Aorta (tissue), 5 donors: ENCODE results near the gene EIPR1. TPM values are rescaled to one million over a fixed set of nuclear protein-coding genes. Genes with fewer than 3 reads are reported as not detected.

Experiments
- ATAC-seq: fragments of 200-7000 bp; cut with Tn5 transposase; one replicate; pipeline ENCODE4 v1.9.1; 2022; ENCODE audit warnings: moderate library complexity; ENCODE audit not compliant: low FRiP score
- DNase-seq, 2 donors: peaks; one replicate each; pipeline ENCODE4 v3.0.0-alpha.2; 2020
- H3K27ac ChIP-seq, 2 donors: one replicate each; pipeline ENCODE4 v1.5.1; 2013; ENCODE audit warnings: low read length in 2 of 2, mild to moderate bottlenecking in 2 of 2, moderate library complexity in 2 of 2, control low read depth in 1 of 2, inconsistent platforms in 1 of 2, low read depth in 1 of 2
- H3K27me3 ChIP-seq, 2 donors: one replicate each; pipeline ENCODE4 v1.6.1; 2013; ENCODE audit warnings: control low read depth in 1 of 2, low read length in 1 of 2, mild to moderate bottlenecking in 1 of 2, moderate library complexity in 1 of 2; ENCODE audit not compliant: insufficient read depth in 2 of 2, control insufficient read depth in 1 of 2
- H3K36me3 ChIP-seq, 2 donors: one replicate each; pipeline ENCODE4 v1.6.1; 2013; ENCODE audit warnings: control low read depth in 1 of 2, low read length in 1 of 2, mild to moderate bottlenecking in 1 of 2; ENCODE audit not compliant: insufficient read depth in 2 of 2, control insufficient read depth in 1 of 2
- H3K4me1 ChIP-seq, 2 donors: one replicate each; pipeline ENCODE4 v1.6.1; 2013; ENCODE audit warnings: low read length in 2 of 2, control low read depth in 1 of 2, mild to moderate bottlenecking in 1 of 2, moderate library complexity in 1 of 2; ENCODE audit not compliant: insufficient read depth in 2 of 2, control insufficient read depth in 1 of 2
- H3K4me3 ChIP-seq, 2 donors: one replicate each; pipeline ENCODE4 v1.5.1; 2013; ENCODE audit warnings: low read length in 2 of 2, control low read depth in 1 of 2, mild to moderate bottlenecking in 1 of 2
- H3K9me3 ChIP-seq: one replicate; pipeline ENCODE4 v1.6.1; 2013; ENCODE audit warnings: mild to moderate bottlenecking, low read length; ENCODE audit not compliant: control insufficient read depth
- WGBS, 2 donors: extraction: QIAGEN DNeasy Blood & Tissue Kit; methylation state at CpG; one replicate each; pipeline ENCODE4 v1.1.7; 2013; 5-methylcytosine and 5-hydroxymethylcytosine counted together
- intact Hi-C, 2 donors: fragments of 100-400 bp; cut with DNase I; formaldehyde crosslinking; loops; one replicate each; pipeline versions ENCODE4 v1.14.2 to v1.15.0; 2022
- polyA plus RNA-seq, 2 donors: library from polyadenylated mRNA; stranded (reverse); fragments of 200-250 nt; gene quantifications; one replicate each; pipeline ENCODE4 v1.2.3, GENCODE V29; 2013
- total RNA-seq, 2 donors: library from RNA; stranded (reverse); fragmentation: NEBNext Ultra II Directional; extraction: Animal tissue kit (Norgen Biotek cat#: 25700); gene quantifications; one replicate each; pipeline ENCODE4 v1.2.1, GENCODE V29; 2021
- donor health status: healthy with polysubstance abuse.
- donor health status: Bipolar disorder and iron deficiency.
- donor health status: DM: no; HTN: no; CAD: no.
- donor health status: DM: no; HTN: no; CAD: no.
- donor health status: DM: yes; HTN: yes; CAD: no.

EIPR1 gene
- total and polyA plus RNA-seq, 4 donors, result 9.7 to 13.7 (median 10.0) TPM

DNA sequence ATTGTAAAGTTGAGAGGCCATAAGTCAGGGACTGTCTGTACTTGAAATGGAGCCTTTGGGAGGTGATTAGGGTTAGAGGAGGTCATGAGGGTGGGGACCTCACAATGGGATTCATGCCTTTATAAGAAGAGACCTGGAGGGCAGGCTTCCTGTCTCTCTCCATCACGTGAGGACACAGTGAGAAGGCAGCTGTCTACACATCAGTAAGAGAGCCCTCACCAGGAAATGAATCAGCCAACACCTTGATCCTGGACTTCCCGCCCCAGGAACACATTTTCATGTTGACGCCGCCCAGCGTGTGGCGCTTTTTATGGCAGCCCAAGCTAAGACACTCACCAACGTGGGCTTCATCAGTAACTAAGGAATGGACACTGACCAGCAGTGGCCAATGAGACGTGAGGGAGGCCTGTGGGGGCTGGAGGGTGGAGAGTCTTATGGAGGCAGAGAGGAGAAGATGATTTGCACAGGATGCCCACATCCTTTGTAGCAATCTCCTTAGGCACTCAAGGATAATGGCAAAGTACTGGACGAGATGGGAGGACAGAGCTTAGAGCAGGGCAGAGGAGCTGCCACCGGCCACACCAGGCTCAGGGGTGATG lies 162.7 kb downstream of the EIPR1 start:
- WGBS, 2 donors, result 79 to 80% methylated on average over 10 of the region's 10 CpGs
- intact Hi-C loops, result no loop called here
- H3K27me3 ChIP-seq, result no peaks in the 10 kb centered on the region
- ATAC-seq, result no peak
- peaks cover 0 to 4% of the 10 kb centered on the region in 2 donors for H3K36me3 ChIP-seq
- no peak for DNase-seq
- H3K4me3 ChIP-seq, result no peak overlapping the region
- no peaks in the 10 kb centered on the region for H3K9me3 ChIP-seq
- no peak overlapping the region for H3K27ac ChIP-seq
- H3K4me1 ChIP-seq, result no peaks in the 10 kb centered on the region

DNA sequence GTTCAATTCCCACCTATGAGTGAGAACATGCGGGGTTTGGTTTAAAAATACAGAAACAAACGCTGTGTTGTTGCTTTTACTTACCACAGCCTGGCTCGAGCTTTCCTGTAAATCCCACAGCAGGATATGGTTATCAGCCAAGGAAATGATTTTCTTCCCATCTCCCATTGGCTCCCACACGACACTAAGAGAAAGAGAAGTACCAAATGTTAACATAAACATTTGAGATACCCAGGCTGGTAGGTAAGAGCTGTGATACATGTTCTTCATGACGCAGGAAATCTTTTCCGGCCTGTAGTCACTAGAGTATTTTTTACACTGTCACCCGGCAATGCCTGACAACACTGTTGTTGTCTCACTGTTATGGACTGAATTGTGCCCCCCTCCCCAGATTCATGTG lies 163.6 kb downstream of the EIPR1 start:
- H3K36me3 ChIP-seq, result peaks cover 0 to 4% of the 10 kb centered on the region in 2 donors
- H3K4me1 ChIP-seq, result no peaks in the 10 kb centered on the region
- H3K4me3 ChIP-seq, result no peak overlapping the region
- H3K9me3 ChIP-seq, result no peaks in the 10 kb centered on the region
- 90% methylated on average over 7 of the region's 7 CpGs for WGBS, 2 donors
- H3K27me3 ChIP-seq, result no peaks in the 10 kb centered on the region
- H3K27ac ChIP-seq, result no peak overlapping the region
- intact Hi-C loops, result no loop called here
- ATAC-seq, result no peak
- no peak for DNase-seq

DNA sequence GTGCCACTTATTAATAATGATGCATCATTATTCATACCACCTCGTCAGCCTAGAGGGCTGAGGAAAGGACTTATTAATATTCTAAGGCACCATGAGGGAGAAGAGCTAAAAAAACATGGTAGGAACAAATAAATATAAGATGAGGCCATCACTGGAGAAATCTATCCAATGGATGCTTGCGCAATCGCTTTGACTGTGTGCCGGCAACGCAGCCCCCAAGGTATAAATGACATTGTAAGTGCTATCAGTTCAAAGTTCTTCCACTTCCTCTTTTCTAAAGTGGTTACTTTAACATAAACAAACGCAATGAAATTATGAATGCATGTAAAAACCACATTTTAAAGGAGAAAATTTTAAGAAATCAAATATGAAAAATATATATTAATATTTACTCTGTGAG lies 164.6 kb downstream of the EIPR1 start:
- 95 to 97% methylated on average over 6 of the region's 6 CpGs for WGBS, 2 donors
- no peak overlapping the region for H3K27ac ChIP-seq
- H3K4me1 ChIP-seq, result no peaks in the 10 kb centered on the region
- intact Hi-C loops, result no loop called here
- H3K36me3 ChIP-seq, result peaks cover 0 to 8% of the 10 kb centered on the region in 2 donors
- H3K27me3 ChIP-seq, result no peaks in the 10 kb centered on the region
- DNase-seq (no peak), ATAC-seq (no peak)
- H3K4me3 ChIP-seq, result no peak overlapping the region
- H3K9me3 ChIP-seq, result no peaks in the 10 kb centered on the region

DNA sequence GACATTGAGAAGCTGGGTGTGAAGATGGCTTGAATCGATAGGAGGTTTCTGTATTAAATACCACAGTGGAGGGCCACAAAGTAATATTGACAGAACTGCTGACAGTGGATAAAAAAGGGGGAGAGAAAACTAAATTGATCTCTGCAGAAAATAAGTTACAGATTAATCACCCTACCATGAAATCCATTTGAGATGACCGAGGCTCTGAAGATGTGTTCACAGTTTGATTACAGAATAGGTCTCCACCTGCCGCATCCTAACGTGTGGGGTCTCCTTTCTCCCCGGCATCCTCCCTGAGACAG lies 165.6 kb downstream of the EIPR1 start:
- H3K27me3 ChIP-seq, result no peaks in the 10 kb centered on the region
- no peak overlapping the region for H3K27ac ChIP-seq
- intact Hi-C loops, result no loop called here
- ATAC-seq (no peak), DNase-seq (no peak)
- H3K9me3 ChIP-seq, result no peaks in the 10 kb centered on the region
- H3K4me3 ChIP-seq, result no peak overlapping the region
- no peaks in the 10 kb centered on the region for H3K4me1 ChIP-seq
- H3K36me3 ChIP-seq, result peaks cover 0 to 8% of the 10 kb centered on the region in 2 donors
- 95 to 96% methylated on average over 5 of the region's 5 CpGs for WGBS, 2 donors

DNA sequence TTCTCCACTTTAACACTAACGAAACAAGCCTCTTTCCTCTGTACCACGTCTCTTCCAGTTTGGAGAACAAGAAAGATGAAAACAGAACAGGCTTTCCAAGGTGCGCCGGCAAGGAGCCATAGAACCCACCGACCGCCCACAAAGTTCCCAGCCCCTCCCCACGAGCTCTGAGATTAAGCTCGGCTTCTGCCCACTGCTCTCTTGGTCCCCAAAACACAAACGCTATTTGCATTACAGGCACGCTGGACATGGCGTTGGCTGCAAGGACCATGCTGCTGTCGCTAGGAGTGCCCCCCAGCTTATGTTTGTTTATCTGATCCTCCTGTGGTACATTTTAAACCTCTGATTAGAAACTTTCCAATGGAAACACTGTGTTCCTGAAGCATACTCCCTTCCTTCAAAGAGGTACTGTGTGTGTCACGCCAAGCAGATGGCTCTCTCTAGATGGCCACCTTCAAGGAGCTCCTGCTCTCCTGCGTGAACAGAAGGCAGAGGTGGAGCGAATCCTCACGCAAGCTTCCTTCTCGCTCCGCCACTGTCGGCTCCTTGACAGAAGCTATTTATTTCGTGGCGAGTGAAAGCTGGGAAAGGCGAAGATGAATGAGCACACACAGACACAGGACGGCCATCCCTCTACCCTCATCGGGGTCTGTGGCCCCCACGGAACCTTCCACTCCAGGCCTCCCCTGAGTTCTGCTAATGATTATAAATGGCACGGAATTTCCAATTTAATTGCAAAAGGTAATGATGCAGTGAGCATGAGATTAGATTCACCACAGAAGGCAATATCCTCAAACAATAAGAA lies 166.2 kb downstream of the EIPR1 start:
- Histone ChIP-seq H3K9me3 (no peaks in the 10 kb centered on the region), H3K4me3 (no peak overlapping the region), H3K27me3 (no peaks in the 10 kb centered on the region), H3K4me1 (no peaks in the 10 kb centered on the region), H3K36me3 (peaks cover 0 to 8% of the 10 kb centered on the region in 2 donors), H3K27ac (no peak overlapping the region)
- DNase-seq, result no peak
- 86% methylated on average over 26 of the region's 26 CpGs for WGBS, 2 donors
- intact Hi-C loops, result no loop called here
- ATAC-seq, result no peak

DNA sequence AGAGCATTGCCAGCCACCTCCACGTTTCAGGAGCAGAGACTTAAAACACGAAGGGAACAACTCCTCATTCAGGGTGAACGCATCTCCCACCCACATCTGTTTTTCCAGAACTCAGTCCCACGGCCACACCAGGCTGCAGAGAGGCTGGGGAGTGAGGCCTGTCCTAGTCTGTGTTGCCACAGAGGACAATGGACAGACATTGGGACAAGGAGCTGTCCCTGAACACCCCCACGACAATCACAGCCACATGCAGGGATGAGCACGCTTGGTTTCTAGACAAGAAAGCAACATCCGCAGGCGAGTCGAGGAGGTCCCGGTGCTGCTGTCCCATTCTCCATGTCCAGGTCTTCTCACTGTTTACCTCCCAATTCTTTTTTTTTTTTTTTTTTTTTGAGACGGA lies 167.4 kb downstream of the EIPR1 start:
- intact Hi-C loops, result no loop called here
- Histone ChIP-seq H3K9me3 (no peaks in the 10 kb centered on the region), H3K27me3 (no peaks in the 10 kb centered on the region), H3K27ac (no peak overlapping the region), H3K4me3 (no peak overlapping the region), H3K4me1 (no peaks in the 10 kb centered on the region), H3K36me3 (peaks cover 0 to 8% of the 10 kb centered on the region in 2 donors)
- WGBS, 2 donors, result 83 to 92% methylated on average over 10 to 11 of the region's 11 CpGs
- DNase-seq (no peak), ATAC-seq (no peak)

DNA sequence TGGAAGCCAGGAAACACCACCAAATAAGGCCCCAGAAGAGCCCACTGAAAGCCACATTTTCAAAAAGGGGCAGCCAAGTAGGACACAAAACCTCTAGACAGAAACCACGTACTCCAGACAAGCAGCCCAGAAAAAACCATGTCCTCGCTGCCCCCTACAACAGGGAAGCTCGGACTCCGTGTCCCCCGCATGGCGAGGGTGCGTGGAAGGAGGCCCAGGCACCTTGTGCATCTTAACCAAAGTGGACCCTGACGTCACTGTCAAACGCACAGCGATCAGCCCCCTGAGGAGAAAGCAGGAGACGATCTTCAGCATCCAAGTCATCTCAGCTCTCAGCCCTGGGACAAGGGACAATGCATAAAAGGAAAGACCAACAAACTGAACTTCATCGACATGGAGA lies 168.4 kb downstream of the EIPR1 start:
- H3K9me3 ChIP-seq, result no peaks in the 10 kb centered on the region
- no peaks in the 10 kb centered on the region for H3K27me3 ChIP-seq
- no peak for ATAC-seq
- no peak for DNase-seq
- WGBS, 2 donors, result 96% methylated on average over 12 of the region's 12 CpGs
- H3K27ac ChIP-seq, result no peak overlapping the region
- H3K36me3 ChIP-seq, result peaks cover 0 to 8% of the 10 kb centered on the region in 2 donors
- intact Hi-C loops, result no loop called here
- H3K4me3 ChIP-seq, result no peak overlapping the region
- H3K4me1 ChIP-seq, result no peaks in the 10 kb centered on the region

DNA sequence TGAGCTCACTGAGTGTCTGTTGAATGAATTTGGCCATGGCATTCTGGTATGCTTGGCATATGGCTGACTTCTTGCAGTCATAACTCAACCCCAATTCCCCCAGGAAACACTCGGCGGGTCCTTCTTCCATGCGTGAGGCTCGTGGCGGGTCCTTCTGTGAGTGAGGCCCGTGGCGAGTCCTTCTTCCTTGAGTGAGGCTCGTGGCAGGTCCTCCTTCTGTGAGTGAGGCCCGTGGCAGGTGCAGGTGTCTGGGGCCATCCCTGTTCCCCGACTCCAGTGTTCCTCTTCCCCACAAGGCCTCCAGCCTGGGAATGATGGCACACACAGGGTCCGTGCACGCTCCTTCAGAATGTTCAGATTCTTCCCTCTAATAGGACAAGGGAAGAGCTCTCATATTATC lies 169.0 kb downstream of the EIPR1 start:
- no peak for ATAC-seq
- no peaks in the 10 kb centered on the region for H3K9me3 ChIP-seq
- no peak overlapping the region for H3K4me3 ChIP-seq
- H3K4me1 ChIP-seq, result no peaks in the 10 kb centered on the region
- peaks cover 0 to 8% of the 10 kb centered on the region in 2 donors for H3K36me3 ChIP-seq
- no peak for DNase-seq
- H3K27me3 ChIP-seq, result no peaks in the 10 kb centered on the region
- intact Hi-C loops, result no loop called here
- WGBS, 2 donors, result 93 to 94% methylated on average over 12 of the region's 12 CpGs
- H3K27ac ChIP-seq, result no peak overlapping the region

DNA sequence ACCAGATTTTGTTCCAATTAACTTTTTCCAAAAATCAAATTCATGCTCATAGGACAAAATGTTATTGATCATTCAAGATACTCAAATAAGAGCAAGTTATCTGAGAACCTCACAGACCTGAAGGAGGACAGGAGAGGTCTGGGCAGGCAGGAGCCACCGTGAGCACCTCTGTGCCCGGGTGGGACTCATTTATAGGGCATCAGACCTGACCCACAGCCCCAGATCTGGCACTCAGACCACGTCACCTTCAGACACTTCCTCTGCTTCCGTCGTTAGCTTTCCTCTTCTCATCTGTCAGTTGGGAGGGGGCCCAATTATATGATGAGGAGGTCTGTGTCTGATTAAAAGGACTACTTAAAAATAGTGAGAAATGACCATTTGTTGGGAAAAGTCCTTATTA lies 169.4 kb downstream of the EIPR1 start:
- no peak for DNase-seq
- Histone ChIP-seq H3K4me3 (no peak overlapping the region), H3K9me3 (no peaks in the 10 kb centered on the region), H3K27me3 (no peaks in the 10 kb centered on the region), H3K27ac (no peak overlapping the region), H3K4me1 (no peaks in the 10 kb centered on the region), H3K36me3 (peaks cover 0 to 8% of the 10 kb centered on the region in 2 donors)
- intact Hi-C loops, result no loop called here
- no peak for ATAC-seq
- WGBS, 2 donors, result 94 to 95% methylated on average over 5 of the region's 5 CpGs
